SH-SY5Y (cell line): ENCODE results near the gene WDR43.

Experiments
- GATA2 ChIP-seq: IDR thresholded peaks from 2 replicates; pipeline ENCODE4 v1.6.1; 2011; ENCODE audit warnings: mild to moderate bottlenecking, low read depth, low read length
- GATA3 ChIP-seq: IDR thresholded peaks from 2 replicates; pipeline ENCODE4 v1.6.1; 2011; ENCODE audit warnings: low read depth, mild to moderate bottlenecking, low read length, moderate library complexity

DNA sequence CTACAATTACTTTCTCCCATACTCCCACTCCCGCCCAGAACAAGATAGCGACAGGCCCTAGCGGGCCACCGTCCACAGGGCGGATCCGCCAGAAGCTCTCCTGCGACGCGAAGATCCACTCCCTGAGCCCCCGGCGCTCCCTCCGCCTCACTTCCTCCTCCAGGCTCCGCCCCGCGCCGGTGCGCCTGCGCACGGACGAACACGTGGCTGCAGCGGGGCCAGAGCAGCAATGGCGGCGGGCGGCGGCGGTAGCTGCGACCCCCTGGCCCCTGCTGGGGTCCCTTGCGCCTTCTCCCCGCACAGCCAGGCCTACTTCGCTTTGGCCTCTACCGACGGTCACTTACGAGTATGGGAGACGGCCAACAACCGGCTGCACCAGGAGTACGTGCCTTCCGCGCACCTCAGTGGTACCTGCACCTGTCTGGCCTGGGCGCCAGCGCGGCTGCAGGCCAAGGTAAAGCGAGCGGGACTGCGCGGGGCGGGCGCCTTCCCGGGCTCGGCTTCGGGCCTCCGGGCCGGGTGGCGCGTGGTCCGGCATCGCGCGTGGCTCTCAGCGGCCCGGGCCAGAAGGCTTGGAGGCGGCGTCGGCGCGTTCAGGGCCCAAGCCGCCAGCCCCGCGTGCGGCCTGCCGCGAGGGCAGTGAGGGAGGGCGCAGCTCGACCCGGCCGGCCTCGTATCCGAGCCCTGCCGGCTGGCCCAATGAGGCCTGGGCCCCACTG lies at the start of gene WDR43:
- peak; percentile 68 for TF ChIP-seq GATA2
- TF ChIP-seq GATA3: no peak
